H9 (cell line): ENCODE results near the gene CDC25B. TPM values are rescaled to one million over a fixed set of nuclear protein-coding genes. Genes with fewer than 3 reads are reported as not detected.

Experiments
- DNase-seq: peaks from one replicate; pipeline ENCODE4 v3.0.0-alpha.2; 2017
- H2AFZ ChIP-seq: one replicate; pipeline ENCODE4 v1.6.1; 2013; ENCODE audit warnings: mild to moderate bottlenecking, low read length, control low read depth, moderate library complexity
- H2AK5ac ChIP-seq: 2 replicates; pipeline ENCODE4 v1.6.1; 2013; ENCODE audit warnings: low read length, control low read depth, mixed read lengths; ENCODE audit not compliant: insufficient read length
- H2BK120ac ChIP-seq: one replicate; pipeline ENCODE4 v1.6.1; 2013; ENCODE audit warnings: low read depth, mild to moderate bottlenecking, low read length, control low read depth, inconsistent platforms; ENCODE audit not compliant: poor library complexity, severe bottlenecking
- H2BK12ac ChIP-seq: 2 replicates; pipeline ENCODE4 v1.6.1; 2013; ENCODE audit warnings: low read length, control low read depth, mixed read lengths, low read depth; ENCODE audit not compliant: insufficient read length
- H2BK15ac ChIP-seq: 2 replicates; pipeline ENCODE4 v1.6.1; 2013; ENCODE audit warnings: low read depth, low read length, control low read depth
- H2BK20ac ChIP-seq: one replicate; pipeline ENCODE4 v1.6.1; 2013; ENCODE audit warnings: low read depth, mild to moderate bottlenecking, low read length, control low read depth, inconsistent platforms; ENCODE audit not compliant: poor library complexity, severe bottlenecking
- H2BK5ac ChIP-seq: 2 replicates; pipeline ENCODE4 v1.6.1; 2013; ENCODE audit warnings: low read length, control low read depth, mixed read lengths; ENCODE audit not compliant: insufficient read length
- H3K14ac ChIP-seq: 2 replicates; pipeline ENCODE4 v1.6.1; 2013; ENCODE audit warnings: low read length, control low read depth; ENCODE audit not compliant: insufficient read depth
- H3K18ac ChIP-seq: 2 replicates; pipeline ENCODE4 v1.6.1; 2013; ENCODE audit warnings: low read depth, mild to moderate bottlenecking, mixed read lengths, low read length, control low read depth; ENCODE audit not compliant: insufficient read length
- H3K23ac ChIP-seq: 2 replicates; pipeline ENCODE4 v1.6.1; 2013; ENCODE audit warnings: low read length, control low read depth, mixed read lengths, low read depth; ENCODE audit not compliant: insufficient read length
- H3K23me2 ChIP-seq: 2 replicates; pipeline ENCODE4 v1.6.1; 2013; ENCODE audit warnings: low read depth, mild to moderate bottlenecking, mixed read lengths, low read length, control low read depth; ENCODE audit not compliant: insufficient read length, poor library complexity, severe bottlenecking
- H3K27ac ChIP-seq: 2 replicates; pipeline ENCODE4 v1.5.1; 2013; ENCODE audit warnings: low read length, control low read depth, mixed read lengths, low read depth; ENCODE audit not compliant: insufficient read length
- H3K27me3 ChIP-seq: 2 replicates; pipeline ENCODE4 v1.6.1; 2013; ENCODE audit warnings: low read length, control low read depth, inconsistent platforms; ENCODE audit not compliant: insufficient read depth
- H3K4ac ChIP-seq: 2 replicates; pipeline ENCODE4 v1.6.1; 2013; ENCODE audit warnings: low read depth, mild to moderate bottlenecking, control low read depth, inconsistent platforms, low read length, moderate library complexity
- H3K4me1 ChIP-seq: 2 replicates; pipeline ENCODE4 v1.6.1; 2013; ENCODE audit warnings: low read length, control low read depth, inconsistent platforms; ENCODE audit not compliant: insufficient read depth
- H3K4me2 ChIP-seq: 2 replicates; pipeline ENCODE4 v1.6.1; 2013; ENCODE audit warnings: low read length, control low read depth, mixed read lengths; ENCODE audit not compliant: insufficient read length, insufficient read depth
- H3K56ac ChIP-seq: 2 replicates; pipeline ENCODE4 v1.6.1; 2013; ENCODE audit warnings: low read depth, mild to moderate bottlenecking, mixed read lengths, low read length, control low read depth; ENCODE audit not compliant: insufficient read length
- H3K79me1 ChIP-seq: 2 replicates; pipeline ENCODE4 v1.6.1; 2013; ENCODE audit warnings: low read depth, mild to moderate bottlenecking, moderate library complexity, low read length, control low read depth, inconsistent platforms; ENCODE audit not compliant: insufficient read depth, poor library complexity, severe bottlenecking
- H3K79me2 ChIP-seq: 2 replicates; pipeline ENCODE4 v1.6.1; 2013; ENCODE audit warnings: low read length, control low read depth, inconsistent platforms; ENCODE audit not compliant: insufficient read depth
- H3K9ac ChIP-seq: 2 replicates; pipeline ENCODE4 v1.6.1; 2013; ENCODE audit warnings: low read length, control low read depth, mixed read lengths; ENCODE audit not compliant: insufficient read length; ENCODE audit errors: extremely low read depth
- H3K9me3 ChIP-seq: one replicate; pipeline ENCODE4 v1.6.1; 2013; ENCODE audit warnings: low read depth, low read length, inconsistent platforms; ENCODE audit not compliant: control insufficient read depth
- H3T11ph ChIP-seq: one replicate; pipeline ENCODE4 v1.6.1; 2013; ENCODE audit warnings: mild to moderate bottlenecking, low read length, control low read depth, inconsistent platforms
- H4K20me1 ChIP-seq: one replicate; pipeline ENCODE4 v1.6.1; 2013; ENCODE audit not compliant: control insufficient read depth, insufficient read length, insufficient read depth
- H4K5ac ChIP-seq: 2 replicates; pipeline ENCODE4 v1.6.1; 2013; ENCODE audit warnings: low read depth, mild to moderate bottlenecking, mixed read lengths, low read length, control low read depth; ENCODE audit not compliant: insufficient read length
- H4K8ac ChIP-seq: replicated peaks from 2 replicates; pipeline ENCODE4 v1.6.1; 2013; ENCODE audit warnings: low read length, control low read depth, mixed read lengths, low read depth; ENCODE audit not compliant: insufficient read length
- H4K91ac ChIP-seq: 2 replicates; pipeline ENCODE4 v1.6.1; 2013; ENCODE audit warnings: low read depth, mild to moderate bottlenecking, moderate library complexity, mixed read lengths, low read length, control low read depth; ENCODE audit not compliant: insufficient read length
- H3K27ac Mint-ChIP-seq, 3 experiments: 2 replicates in 2 of 3; 3 replicates in 1 of 3; pipeline ENCODE4 v1.8.0; 2020 to 2021; ENCODE audit warnings: mixed read lengths in 3 of 3, mild to moderate bottlenecking in 1 of 3, moderate library complexity in 1 of 3
- H3K27me3 Mint-ChIP-seq: 2 replicates; pipeline ENCODE4 v1.8.0; 2021; ENCODE audit warnings: low read depth, mild to moderate bottlenecking, moderate library complexity, mixed read lengths
- H3K36me3 Mint-ChIP-seq, 3 experiments: 2 replicates in 2 of 3; 3 replicates in 1 of 3; pipeline ENCODE4 v1.8.0; 2020 to 2021; ENCODE audit warnings: low read depth in 3 of 3, mixed read lengths in 3 of 3; ENCODE audit not compliant: insufficient read depth in 1 of 3
- H3K4me1 Mint-ChIP-seq, 2 experiments: 2 replicates each; pipeline ENCODE4 v1.8.0; 2020; ENCODE audit warnings: mixed read lengths in 2 of 2
- H3K4me3 Mint-ChIP-seq, 2 experiments: 2 replicates in 1 of 2; 3 replicates in 1 of 2; pipeline ENCODE4 v1.8.0; 2020 to 2021; ENCODE audit warnings: mild to moderate bottlenecking in 2 of 2, mixed read lengths in 2 of 2, moderate library complexity in 1 of 2
- H3K9me3 Mint-ChIP-seq, 2 experiments: 2 replicates in 1 of 2; 3 replicates in 1 of 2; pipeline ENCODE4 v1.8.0; 2020; ENCODE audit warnings: mild to moderate bottlenecking in 2 of 2, mixed read lengths in 2 of 2, moderate library complexity in 1 of 2
- WGBS: extraction: QIAGEN DNeasy Blood & Tissue Kit; methylation state at CpG from one replicate; pipeline ENCODE4 v1.1.7; 2013; ENCODE audit warnings: missing lambda C conversion rate, low lambda C conversion rate, mixed read lengths; ENCODE audit not compliant: insufficient read length; ENCODE audit errors: extremely low coverage; 5-methylcytosine and 5-hydroxymethylcytosine counted together
- total RNA-seq: library from RNA; stranded (reverse); gene quantifications from 2 replicates; pipeline ENCODE4 v1.2.1, GENCODE V29; 2021
- TF ChIP-seq, protein P1 (sequence below): fragments of 200-600 bp; sonication (generic); conservative IDR thresholded peaks from 3 replicates; pipeline ENCODE4 v1.8.0; 2021; ENCODE audit warnings: antibody characterized with exemption, mild to moderate bottlenecking

CDC25B gene
- total RNA-seq, 1 experiment from 2014 or later = 24.0 TPM

DNA sequence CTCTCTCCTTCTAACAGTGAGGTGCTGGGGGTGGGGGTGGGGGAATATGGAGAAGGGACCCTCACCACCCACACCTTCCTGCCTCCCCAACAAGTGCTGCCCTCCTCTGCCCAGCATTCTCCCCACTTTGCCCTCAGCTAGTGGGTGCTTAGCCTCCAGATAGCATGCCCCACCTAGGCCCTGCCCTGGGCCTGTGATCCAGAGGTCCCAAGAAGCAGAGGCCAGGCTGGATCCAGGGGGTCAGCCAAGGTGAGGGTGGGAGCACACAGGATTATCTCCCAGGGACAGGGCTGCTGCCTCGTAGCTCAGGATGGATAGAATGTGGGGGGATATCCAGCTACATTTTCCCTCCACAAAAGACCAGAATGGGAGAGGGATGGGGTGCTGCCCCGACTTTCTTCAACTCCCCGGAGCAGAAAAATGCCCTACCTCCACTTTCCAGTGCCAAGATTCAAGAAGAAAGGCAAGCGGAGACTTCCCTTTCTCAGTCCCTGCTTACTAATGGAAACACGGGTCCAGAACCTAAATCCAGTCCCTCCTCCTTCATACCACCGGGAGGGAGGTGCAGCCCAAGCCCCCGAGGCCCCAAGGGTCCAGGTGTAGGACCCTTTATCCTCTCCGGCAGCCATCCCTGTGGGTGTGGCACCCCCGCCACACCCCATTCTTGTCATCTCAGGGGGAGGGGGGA lies 29.5 kb upstream of the CDC25B start:
- no peak overlapping the region for H3K27ac Mint-ChIP-seq
- no peaks in the 10 kb centered on the region for H3K9me3 ChIP-seq

More for the DNA sequence above, 29.5 kb upstream of the CDC25B start:
- Histone ChIP-seq H3K79me2 (no peaks in the 10 kb centered on the region), H2BK120ac (no peak overlapping the region), H2AK5ac (no peak overlapping the region), H3K79me1 (no peaks in the 10 kb centered on the region), H2BK20ac (no peak overlapping the region), H3K4me2 (peak overlapping the region; percentile 85), H3K23me2 (peaks cover 20% of the 10 kb centered on the region), H3K27ac (no peak overlapping the region), H4K20me1 (no peaks in the 10 kb centered on the region), H3K9ac (no peak overlapping the region), H2BK5ac (no peak overlapping the region), H3K4me1 (no peaks in the 10 kb centered on the region), H3K18ac (no peak overlapping the region), H2BK12ac (no peak overlapping the region), H3T11ph (no peak overlapping the region), H3K4ac (no peak overlapping the region), H2BK15ac (no peak overlapping the region), H3K56ac (no peak overlapping the region), H2AFZ (no peak overlapping the region), H3K27me3 (no peaks in the 10 kb centered on the region), H3K23ac (no peak overlapping the region), H4K91ac (no peak overlapping the region), H4K8ac (no peak overlapping the region), H4K5ac (no peak overlapping the region), H3K14ac (no peak overlapping the region)
- peaks cover 3 to 7% (median 5%) of the 10 kb centered on the region in 3 experiments; a peak in 5 of 7 replicates for H3K36me3 Mint-ChIP-seq
- DNase-seq = no peak
- no CpG with 5 or more reads among the region's 9 CpGs for WGBS
- peaks cover 14% of the 10 kb centered on the region for H3K27me3 Mint-ChIP-seq
- no peaks in the 10 kb centered on the region; a peak in 1 of 5 replicates for H3K9me3 Mint-ChIP-seq
- peaks cover 16 to 18% of the 10 kb centered on the region in 2 experiments for H3K4me1 Mint-ChIP-seq
- TF ChIP-seq, protein P1, sequence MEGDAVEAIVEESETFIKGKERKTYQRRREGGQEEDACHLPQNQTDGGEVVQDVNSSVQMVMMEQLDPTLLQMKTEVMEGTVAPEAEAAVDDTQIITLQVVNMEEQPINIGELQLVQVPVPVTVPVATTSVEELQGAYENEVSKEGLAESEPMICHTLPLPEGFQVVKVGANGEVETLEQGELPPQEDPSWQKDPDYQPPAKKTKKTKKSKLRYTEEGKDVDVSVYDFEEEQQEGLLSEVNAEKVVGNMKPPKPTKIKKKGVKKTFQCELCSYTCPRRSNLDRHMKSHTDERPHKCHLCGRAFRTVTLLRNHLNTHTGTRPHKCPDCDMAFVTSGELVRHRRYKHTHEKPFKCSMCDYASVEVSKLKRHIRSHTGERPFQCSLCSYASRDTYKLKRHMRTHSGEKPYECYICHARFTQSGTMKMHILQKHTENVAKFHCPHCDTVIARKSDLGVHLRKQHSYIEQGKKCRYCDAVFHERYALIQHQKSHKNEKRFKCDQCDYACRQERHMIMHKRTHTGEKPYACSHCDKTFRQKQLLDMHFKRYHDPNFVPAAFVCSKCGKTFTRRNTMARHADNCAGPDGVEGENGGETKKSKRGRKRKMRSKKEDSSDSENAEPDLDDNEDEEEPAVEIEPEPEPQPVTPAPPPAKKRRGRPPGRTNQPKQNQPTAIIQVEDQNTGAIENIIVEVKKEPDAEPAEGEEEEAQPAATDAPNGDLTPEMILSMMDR = no peak
- H3K4me3 Mint-ChIP-seq = peak overlapping the region; percentile 91 to 97
